B cell (primary cell): ENCODE data around the gene ZNF618. TPM values are rescaled to one million over a fixed set of nuclear protein-coding genes. Genes with fewer than 3 reads are reported as not detected.

Experiments used
- ATAC-seq: fragments of 200-7000 bp; cut with Tn5 transposase; one replicate; pipeline ENCODE4 v1.10.0; 2021; ENCODE audit warnings: low read depth, mild to moderate bottlenecking, moderate number of reproducible peaks, moderate library complexity
- CTCF ChIA-PET: fragments of 350-600 bp; sonication (Branson Sonifier 250); formaldehyde crosslinking; loops from one replicate; lab custom pipeline; 2021; ENCODE audit warnings: antibody characterized with exemption, inconsistent platforms; lab: Charles Lee
- POLR2A ChIA-PET: fragments of 350-600 bp; sonication (Branson Sonifier 250); formaldehyde crosslinking; loops from one replicate; lab custom pipeline; 2021; ENCODE audit warnings: antibody characterized with exemption; lab: Charles Lee
- DNase-seq: peaks from one replicate; pipeline ENCODE4 v3.0.0; 2013
- H2AFZ ChIP-seq: 2 replicates; pipeline ENCODE4 v1.6.1; 2012; ENCODE audit warnings: mild to moderate bottlenecking, low read depth, low read length; ENCODE audit not compliant: insufficient read depth, poor library complexity, severe bottlenecking
- H3K27ac ChIP-seq, 2 donors: 1 replicate in 1 of 2; 2 replicates in 1 of 2; pipeline ENCODE4 v1.5.1; 2012 to 2013; ENCODE audit warnings: low read length in 2 of 2, mild to moderate bottlenecking in 2 of 2, moderate library complexity in 1 of 2
- H3K27me3 ChIP-seq, 4 experiments: fragments of 200-600 bp in 1 of 4; sonication (generic) in 1 of 4; replicated peaks in 1 of 4; 1 replicate in 2 of 4; 2 replicates in 2 of 4; pipeline versions ENCODE4 v1.6.1 to v1.7.0; 2013 to 2016; ENCODE audit warnings: low read length in 3 of 4, mild to moderate bottlenecking in 2 of 4, mixed read lengths in 1 of 4, moderate library complexity in 1 of 4; ENCODE audit not compliant: insufficient read depth in 4 of 4, control insufficient read depth in 3 of 4; ENCODE audit errors: control extremely low read depth in 1 of 4
- H3K36me3 ChIP-seq, 2 experiments: replicated peaks in 1 of 2; 1 replicate in 1 of 2; 2 replicates in 1 of 2; pipeline versions ENCODE4 v1.6.1 to v1.7.1; 2013; ENCODE audit warnings: low read length in 1 of 2; ENCODE audit not compliant: insufficient read depth in 2 of 2, control insufficient read depth in 1 of 2; ENCODE audit errors: control extremely low read depth in 1 of 2, extremely low read depth in 1 of 2
- H3K4me1 ChIP-seq, 2 donors: fragments of 200-600 bp in 1 of 2; sonication (generic) in 1 of 2; 1 replicate in 1 of 2; 2 replicates in 1 of 2; pipeline versions ENCODE4 v1.5.1 to v1.6.1; 2013 to 2017; ENCODE audit warnings: low read length in 2 of 2; ENCODE audit not compliant: control insufficient read depth in 2 of 2, insufficient read depth in 2 of 2
- H3K4me2 ChIP-seq: replicated peaks from 2 replicates; pipeline ENCODE3; 2012; ENCODE audit warnings: mild to moderate bottlenecking, low read depth, low read length; ENCODE audit not compliant: poor library complexity, severe bottlenecking
- H3K4me3 ChIP-seq, 5 experiments: fragments of 200-600 bp in 1 of 5; sonication (generic) in 1 of 5; 1 replicate in 3 of 5; 2 replicates in 2 of 5; pipeline versions ENCODE4 v1.5.1 to v1.7.0; 2011 to 2016; ENCODE audit warnings: low read length in 4 of 5, mild to moderate bottlenecking in 4 of 5, low read depth in 2 of 5, control low read depth in 1 of 5, moderate library complexity in 1 of 5; ENCODE audit not compliant: insufficient read depth in 1 of 5; ENCODE audit errors: control extremely low read depth in 1 of 5, extremely low read depth in 1 of 5
- H3K79me2 ChIP-seq: fragments of 200-600 bp; sonication (generic); one replicate; pipeline ENCODE4 v1.6.0; 2016; ENCODE audit warnings: low read length; ENCODE audit not compliant: control insufficient read depth, insufficient read depth
- H3K9ac ChIP-seq: fragments of 200-600 bp; sonication (generic); 2 replicates; pipeline ENCODE4 v1.6.1; 2017; ENCODE audit warnings: mild to moderate bottlenecking, low read length, moderate library complexity
- H3K9me3 ChIP-seq, 3 donors: one replicate each; pipeline versions ENCODE4 v1.6.1 to v1.7.1; 2013; ENCODE audit warnings: low read length in 2 of 3; ENCODE audit not compliant: control insufficient read depth in 2 of 3, insufficient read depth in 1 of 3; ENCODE audit errors: control extremely low read depth in 1 of 3
- H4K20me1 ChIP-seq: 2 replicates; pipeline ENCODE4 v1.6.0; 2012; ENCODE audit warnings: mild to moderate bottlenecking, low read length; ENCODE audit not compliant: insufficient read depth, control insufficient read depth, poor library complexity, severe bottlenecking
- H3K27ac Mint-ChIP-seq: one replicate; pipeline ENCODE4 v1.8.0; 2021; ENCODE audit warnings: mixed read lengths
- H3K27me3 Mint-ChIP-seq: one replicate; pipeline ENCODE4 v1.8.0; 2021; ENCODE audit warnings: mixed read lengths
- H3K4me1 Mint-ChIP-seq: one replicate; pipeline ENCODE4 v1.8.0; 2021; ENCODE audit warnings: mixed read lengths
- H3K4me3 Mint-ChIP-seq: one replicate; pipeline ENCODE4 v1.8.0; 2021; ENCODE audit warnings: mixed read lengths
- H3K9me3 Mint-ChIP-seq: one replicate; pipeline ENCODE4 v1.8.0; 2022; ENCODE audit warnings: mixed read lengths; ENCODE audit not compliant: insufficient read depth
- EZH2 ChIP-seq: IDR thresholded peaks from 2 replicates; pipeline ENCODE4 v1.6.1; 2012; ENCODE audit warnings: borderline replicate concordance, low read depth, mild to moderate bottlenecking, moderate library complexity, low read length; ENCODE audit not compliant: insufficient read depth, poor library complexity, severe bottlenecking
- WGBS: methylation state at CpG from one replicate; pipeline ENCODE4 v1.1.5; 2013; ENCODE audit warnings: missing lambda C conversion rate; ENCODE audit not compliant: insufficient coverage; 5-methylcytosine and 5-hydroxymethylcytosine counted together
- intact Hi-C: fragments of 100-400 bp; cut with micrococcal nuclease; formaldehyde crosslinking; loops from one replicate; pipeline ENCODE4 v1.10.0; 2022
- polyA plus RNA-seq: library from polyadenylated mRNA; depleted of rRNA; stranded (reverse); fragments of >200 nt; gene quantifications from 2 replicates; pipeline ENCODE4 v1.2.3, GENCODE V29; 2012
- total RNA-seq, 2 donors: library from RNA; stranded (reverse); fragments of 120-200 nt in 1 of 2; gene quantifications; 1 replicate in 1 of 2; 2 replicates in 1 of 2; pipeline versions ENCODE4 v1.2.3 to v1.2.4, GENCODE V29; 2013 to 2022
- TF ChIP-seq, protein P1 (sequence below): fragments of 200-600 bp; IDR thresholded peaks from one replicate; pipeline ENCODE4 v1.8.0; 2022; ENCODE audit warnings: antibody characterized with exemption, mild to moderate bottlenecking

ZNF618 gene
- total and polyA plus RNA-seq, 2 donors (not counting 1 experiment from before 2014, with no cell fraction given), result 1.4 to 2.5 TPM

DNA sequence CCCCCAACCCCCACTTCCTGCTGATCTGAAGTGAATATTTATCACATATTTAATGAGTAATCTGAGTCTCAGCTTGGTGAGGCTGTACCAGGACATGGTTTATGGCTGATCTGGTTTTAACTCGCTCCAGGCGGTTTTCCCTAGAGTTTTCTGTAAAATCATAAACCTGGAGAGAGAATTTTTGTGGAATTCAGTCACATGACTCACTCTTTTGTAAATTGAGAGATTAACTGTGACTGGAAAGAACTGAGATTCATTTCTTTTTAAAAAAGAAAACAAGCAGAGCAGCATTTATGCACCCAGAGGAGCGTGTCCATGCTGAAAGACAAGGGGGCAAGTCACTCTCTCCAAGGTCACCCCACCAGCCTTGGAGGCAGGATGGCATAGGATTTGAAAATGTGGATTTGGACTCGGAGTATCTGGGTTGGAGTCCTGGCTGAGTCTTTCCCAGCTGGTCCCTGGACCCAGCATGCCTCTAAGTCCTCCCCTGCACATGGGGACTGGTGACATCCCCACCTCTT, 81.8 kb downstream of the ZNF618 start:
- POLR2A ChIA-PET, result no interaction called here
- Mint-ChIP-seq H3K9me3 (no peaks in the 10 kb centered on the region), H3K27ac (no peak overlapping the region), H3K4me3 (no peak overlapping the region), H3K27me3 (peaks cover 5% of the 10 kb centered on the region), H3K4me1 (no peaks in the 10 kb centered on the region)
- TF ChIP-seq, protein P1, sequence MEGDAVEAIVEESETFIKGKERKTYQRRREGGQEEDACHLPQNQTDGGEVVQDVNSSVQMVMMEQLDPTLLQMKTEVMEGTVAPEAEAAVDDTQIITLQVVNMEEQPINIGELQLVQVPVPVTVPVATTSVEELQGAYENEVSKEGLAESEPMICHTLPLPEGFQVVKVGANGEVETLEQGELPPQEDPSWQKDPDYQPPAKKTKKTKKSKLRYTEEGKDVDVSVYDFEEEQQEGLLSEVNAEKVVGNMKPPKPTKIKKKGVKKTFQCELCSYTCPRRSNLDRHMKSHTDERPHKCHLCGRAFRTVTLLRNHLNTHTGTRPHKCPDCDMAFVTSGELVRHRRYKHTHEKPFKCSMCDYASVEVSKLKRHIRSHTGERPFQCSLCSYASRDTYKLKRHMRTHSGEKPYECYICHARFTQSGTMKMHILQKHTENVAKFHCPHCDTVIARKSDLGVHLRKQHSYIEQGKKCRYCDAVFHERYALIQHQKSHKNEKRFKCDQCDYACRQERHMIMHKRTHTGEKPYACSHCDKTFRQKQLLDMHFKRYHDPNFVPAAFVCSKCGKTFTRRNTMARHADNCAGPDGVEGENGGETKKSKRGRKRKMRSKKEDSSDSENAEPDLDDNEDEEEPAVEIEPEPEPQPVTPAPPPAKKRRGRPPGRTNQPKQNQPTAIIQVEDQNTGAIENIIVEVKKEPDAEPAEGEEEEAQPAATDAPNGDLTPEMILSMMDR, result no peak
- TF ChIP-seq EZH2, result no peak
- no peak overlapping the region for H3K9ac ChIP-seq
- CTCF ChIA-PET, result no interaction called here
- H2AFZ ChIP-seq, result no peak overlapping the region
- H3K36me3 ChIP-seq, result no peaks in the 10 kb centered on the region
- no peak overlapping the region for H3K4me2 ChIP-seq
- H3K27me3 ChIP-seq, result no peaks in the 10 kb centered on the region
- H3K27ac ChIP-seq, result no peak overlapping the region
- no peaks in the 10 kb centered on the region for H3K79me2 ChIP-seq
- H3K9me3 ChIP-seq, result no peaks in the 10 kb centered on the region
- no peak overlapping the region for H3K4me3 ChIP-seq
- H4K20me1 ChIP-seq, result no peaks in the 10 kb centered on the region
- H3K4me1 ChIP-seq, result no peaks in the 10 kb centered on the region
- ATAC-seq, result no peak
- no peak for DNase-seq
- intact Hi-C loops, result no loop called here
- no CpG with 5 or more reads among the region's 4 CpGs for WGBS

DNA sequence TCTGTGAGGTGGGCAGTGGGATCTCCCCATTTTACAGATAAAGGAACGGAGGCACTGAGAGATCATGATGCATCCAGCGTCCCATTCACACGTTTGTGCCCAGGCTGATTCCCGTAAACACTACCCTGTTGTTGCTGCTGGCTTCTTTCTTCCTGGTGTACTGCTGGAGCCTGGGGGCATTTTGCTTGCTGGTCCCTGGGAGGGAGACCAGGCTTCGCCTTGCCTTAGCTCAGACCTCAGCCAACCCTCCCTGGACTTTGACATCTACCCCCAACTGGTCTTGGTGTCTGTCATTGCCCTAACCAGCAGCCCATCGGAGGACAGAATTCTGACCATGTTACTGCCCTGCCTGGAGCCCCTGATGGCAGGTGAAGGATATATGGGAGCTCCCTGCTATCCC, 82.4 kb downstream of the ZNF618 start:
- Histone ChIP-seq H3K79me2 (no peaks in the 10 kb centered on the region), H2AFZ (no peak overlapping the region), H3K4me2 (no peak overlapping the region), H3K36me3 (no peaks in the 10 kb centered on the region), H3K27ac (no peak overlapping the region), H4K20me1 (no peaks in the 10 kb centered on the region), H3K9me3 (no peaks in the 10 kb centered on the region), H3K4me3 (no peak overlapping the region), H3K9ac (no peak overlapping the region), H3K27me3 (no peaks in the 10 kb centered on the region), H3K4me1 (no peaks in the 10 kb centered on the region)
- TF ChIP-seq, protein P1, result no peak
- TF ChIP-seq EZH2, result no peak
- Mint-ChIP-seq H3K27me3 (peaks cover 5% of the 10 kb centered on the region), H3K4me3 (no peak overlapping the region), H3K4me1 (no peaks in the 10 kb centered on the region), H3K9me3 (no peaks in the 10 kb centered on the region), H3K27ac (no peak overlapping the region)
- ATAC-seq (no peak), DNase-seq (no peak)
- intact Hi-C loops, result no loop called here
- ChIA-PET CTCF (no interaction called here), POLR2A (no interaction called here)
- WGBS, result 100% methylated on average over 3 of the region's 6 CpGs
